ENCODE measurements around the gene APC. TPM values are rescaled to one million over a fixed set of nuclear protein-coding genes. Genes with fewer than 3 reads are reported as not detected.

APC gene
- total and polyA plus RNA-seq, 2 of the 8 experiments (the other 6 are each of a cell fraction or from before 2014, with no cell fraction given) = 6.8 to 41.9 TPM

DNA sequence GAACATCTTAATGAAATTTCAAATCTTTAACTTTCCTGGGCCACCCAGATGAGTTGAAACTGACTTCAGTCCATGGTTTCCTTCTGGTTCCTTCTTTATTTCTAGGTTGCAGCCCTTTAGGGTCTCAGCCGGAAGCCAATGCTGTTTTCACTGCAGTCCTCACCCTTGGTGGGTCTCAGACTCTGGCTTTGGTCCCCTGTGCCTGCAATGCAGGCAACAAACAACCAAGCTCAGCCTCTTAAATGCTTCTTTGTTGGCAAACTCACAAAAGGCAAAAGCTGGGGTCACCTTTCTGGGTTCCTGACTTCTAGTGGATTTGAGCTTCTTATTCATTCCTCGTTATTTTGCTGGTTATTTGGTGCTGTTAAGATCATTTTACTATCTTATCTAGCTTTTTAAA lies 19.3 kb upstream of the APC start (continued):
- TF ChIP-seq, protein P1, sequence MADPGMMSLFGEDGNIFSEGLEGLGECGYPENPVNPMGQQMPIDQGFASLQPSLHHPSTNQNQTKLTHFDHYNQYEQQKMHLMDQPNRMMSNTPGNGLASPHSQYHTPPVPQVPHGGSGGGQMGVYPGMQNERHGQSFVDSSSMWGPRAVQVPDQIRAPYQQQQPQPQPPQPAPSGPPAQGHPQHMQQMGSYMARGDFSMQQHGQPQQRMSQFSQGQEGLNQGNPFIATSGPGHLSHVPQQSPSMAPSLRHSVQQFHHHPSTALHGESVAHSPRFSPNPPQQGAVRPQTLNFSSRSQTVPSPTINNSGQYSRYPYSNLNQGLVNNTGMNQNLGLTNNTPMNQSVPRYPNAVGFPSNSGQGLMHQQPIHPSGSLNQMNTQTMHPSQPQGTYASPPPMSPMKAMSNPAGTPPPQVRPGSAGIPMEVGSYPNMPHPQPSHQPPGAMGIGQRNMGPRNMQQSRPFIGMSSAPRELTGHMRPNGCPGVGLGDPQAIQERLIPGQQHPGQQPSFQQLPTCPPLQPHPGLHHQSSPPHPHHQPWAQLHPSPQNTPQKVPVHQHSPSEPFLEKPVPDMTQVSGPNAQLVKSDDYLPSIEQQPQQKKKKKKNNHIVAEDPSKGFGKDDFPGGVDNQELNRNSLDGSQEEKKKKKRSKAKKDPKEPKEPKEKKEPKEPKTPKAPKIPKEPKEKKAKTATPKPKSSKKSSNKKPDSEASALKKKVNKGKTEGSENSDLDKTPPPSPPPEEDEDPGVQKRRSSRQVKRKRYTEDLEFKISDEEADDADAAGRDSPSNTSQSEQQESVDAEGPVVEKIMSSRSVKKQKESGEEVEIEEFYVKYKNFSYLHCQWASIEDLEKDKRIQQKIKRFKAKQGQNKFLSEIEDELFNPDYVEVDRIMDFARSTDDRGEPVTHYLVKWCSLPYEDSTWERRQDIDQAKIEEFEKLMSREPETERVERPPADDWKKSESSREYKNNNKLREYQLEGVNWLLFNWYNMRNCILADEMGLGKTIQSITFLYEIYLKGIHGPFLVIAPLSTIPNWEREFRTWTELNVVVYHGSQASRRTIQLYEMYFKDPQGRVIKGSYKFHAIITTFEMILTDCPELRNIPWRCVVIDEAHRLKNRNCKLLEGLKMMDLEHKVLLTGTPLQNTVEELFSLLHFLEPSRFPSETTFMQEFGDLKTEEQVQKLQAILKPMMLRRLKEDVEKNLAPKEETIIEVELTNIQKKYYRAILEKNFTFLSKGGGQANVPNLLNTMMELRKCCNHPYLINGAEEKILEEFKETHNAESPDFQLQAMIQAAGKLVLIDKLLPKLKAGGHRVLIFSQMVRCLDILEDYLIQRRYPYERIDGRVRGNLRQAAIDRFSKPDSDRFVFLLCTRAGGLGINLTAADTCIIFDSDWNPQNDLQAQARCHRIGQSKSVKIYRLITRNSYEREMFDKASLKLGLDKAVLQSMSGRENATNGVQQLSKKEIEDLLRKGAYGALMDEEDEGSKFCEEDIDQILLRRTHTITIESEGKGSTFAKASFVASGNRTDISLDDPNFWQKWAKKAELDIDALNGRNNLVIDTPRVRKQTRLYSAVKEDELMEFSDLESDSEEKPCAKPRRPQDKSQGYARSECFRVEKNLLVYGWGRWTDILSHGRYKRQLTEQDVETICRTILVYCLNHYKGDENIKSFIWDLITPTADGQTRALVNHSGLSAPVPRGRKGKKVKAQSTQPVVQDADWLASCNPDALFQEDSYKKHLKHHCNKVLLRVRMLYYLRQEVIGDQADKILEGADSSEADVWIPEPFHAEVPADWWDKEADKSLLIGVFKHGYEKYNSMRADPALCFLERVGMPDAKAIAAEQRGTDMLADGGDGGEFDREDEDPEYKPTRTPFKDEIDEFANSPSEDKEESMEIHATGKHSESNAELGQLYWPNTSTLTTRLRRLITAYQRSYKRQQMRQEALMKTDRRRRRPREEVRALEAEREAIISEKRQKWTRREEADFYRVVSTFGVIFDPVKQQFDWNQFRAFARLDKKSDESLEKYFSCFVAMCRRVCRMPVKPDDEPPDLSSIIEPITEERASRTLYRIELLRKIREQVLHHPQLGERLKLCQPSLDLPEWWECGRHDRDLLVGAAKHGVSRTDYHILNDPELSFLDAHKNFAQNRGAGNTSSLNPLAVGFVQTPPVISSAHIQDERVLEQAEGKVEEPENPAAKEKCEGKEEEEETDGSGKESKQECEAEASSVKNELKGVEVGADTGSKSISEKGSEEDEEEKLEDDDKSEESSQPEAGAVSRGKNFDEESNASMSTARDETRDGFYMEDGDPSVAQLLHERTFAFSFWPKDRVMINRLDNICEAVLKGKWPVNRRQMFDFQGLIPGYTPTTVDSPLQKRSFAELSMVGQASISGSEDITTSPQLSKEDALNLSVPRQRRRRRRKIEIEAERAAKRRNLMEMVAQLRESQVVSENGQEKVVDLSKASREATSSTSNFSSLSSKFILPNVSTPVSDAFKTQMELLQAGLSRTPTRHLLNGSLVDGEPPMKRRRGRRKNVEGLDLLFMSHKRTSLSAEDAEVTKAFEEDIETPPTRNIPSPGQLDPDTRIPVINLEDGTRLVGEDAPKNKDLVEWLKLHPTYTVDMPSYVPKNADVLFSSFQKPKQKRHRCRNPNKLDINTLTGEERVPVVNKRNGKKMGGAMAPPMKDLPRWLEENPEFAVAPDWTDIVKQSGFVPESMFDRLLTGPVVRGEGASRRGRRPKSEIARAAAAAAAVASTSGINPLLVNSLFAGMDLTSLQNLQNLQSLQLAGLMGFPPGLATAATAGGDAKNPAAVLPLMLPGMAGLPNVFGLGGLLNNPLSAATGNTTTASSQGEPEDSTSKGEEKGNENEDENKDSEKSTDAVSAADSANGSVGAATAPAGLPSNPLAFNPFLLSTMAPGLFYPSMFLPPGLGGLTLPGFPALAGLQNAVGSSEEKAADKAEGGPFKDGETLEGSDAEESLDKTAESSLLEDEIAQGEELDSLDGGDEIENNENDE (IDR thresholded peaks at IDR 0.05; ENCODE audit: insufficient replicate concordance, low read length) = no peak
- TF ChIP-seq TEAD4 (IDR thresholded peaks at IDR 0.05; ENCODE audit: low read depth, low read length) = no peak
- no peak for TF ChIP-seq TCF12 (IDR thresholded peaks at IDR 0.05; ENCODE audit: low read depth, low read length)
- TF ChIP-seq NRF1 (IDR thresholded peaks at IDR 0.05; ENCODE audit: low read depth, low read length) = no peak
- no peak for TF ChIP-seq HDAC6 (IDR thresholded peaks at IDR 0.05; ENCODE audit: low read depth, low read length)
- TF ChIP-seq KDM5A (IDR thresholded peaks at IDR 0.05; ENCODE audit: low read length) = no peak
- TF ChIP-seq SP2 (IDR thresholded peaks at IDR 0.05; ENCODE audit: low read length) = no peak
- TF ChIP-seq YY1 (IDR thresholded peaks at IDR 0.05; ENCODE audit: low read depth, low read length) = no peak
- no peak for TF ChIP-seq ZNF274 (IDR thresholded peaks at IDR 0.05; ENCODE audit: borderline replicate concordance, extremely low read depth, low read length)
- TF ChIP-seq PHF8 (conservative IDR thresholded peaks at IDR 0.05; ENCODE audit: low read depth, low read length) = no peak
- no peak for TF ChIP-seq TAF1 (IDR thresholded peaks at IDR 0.05; ENCODE audit: low read depth, low read length)
- TF ChIP-seq, protein P2, sequence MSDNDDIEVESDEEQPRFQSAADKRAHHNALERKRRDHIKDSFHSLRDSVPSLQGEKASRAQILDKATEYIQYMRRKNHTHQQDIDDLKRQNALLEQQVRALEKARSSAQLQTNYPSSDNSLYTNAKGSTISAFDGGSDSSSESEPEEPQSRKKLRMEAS (IDR thresholded peaks at IDR 0.05) = no peak
- no peak for TF ChIP-seq KDM4A (IDR thresholded peaks at IDR 0.05; ENCODE audit: low read depth, low read length, severe bottlenecking)
